MM.1S (cell line): ENCODE results near the gene STK38L.

Experiments used
- EZH2 ChIP-seq: fragments of 300-600 bp; sonication (generic); optimal IDR thresholded peaks from 2 replicates; pipeline ENCODE3; 2017; ENCODE audit warnings: low read depth, mild to moderate bottlenecking, antibody characterized with exemption, low read length, mixed read lengths
- TF ChIP-seq, protein P1 (sequence below): fragments of 300-600 bp; sonication (generic); IDR thresholded peaks from 2 replicates; pipeline ENCODE4 v1.5.1; 2016; ENCODE audit warnings: antibody characterized with exemption, low read length, mixed read lengths

GRCh38 chr12:27299102-27299501 lies 55.0 kb downstream of the STK38L start:
- TF ChIP-seq, protein P1, sequence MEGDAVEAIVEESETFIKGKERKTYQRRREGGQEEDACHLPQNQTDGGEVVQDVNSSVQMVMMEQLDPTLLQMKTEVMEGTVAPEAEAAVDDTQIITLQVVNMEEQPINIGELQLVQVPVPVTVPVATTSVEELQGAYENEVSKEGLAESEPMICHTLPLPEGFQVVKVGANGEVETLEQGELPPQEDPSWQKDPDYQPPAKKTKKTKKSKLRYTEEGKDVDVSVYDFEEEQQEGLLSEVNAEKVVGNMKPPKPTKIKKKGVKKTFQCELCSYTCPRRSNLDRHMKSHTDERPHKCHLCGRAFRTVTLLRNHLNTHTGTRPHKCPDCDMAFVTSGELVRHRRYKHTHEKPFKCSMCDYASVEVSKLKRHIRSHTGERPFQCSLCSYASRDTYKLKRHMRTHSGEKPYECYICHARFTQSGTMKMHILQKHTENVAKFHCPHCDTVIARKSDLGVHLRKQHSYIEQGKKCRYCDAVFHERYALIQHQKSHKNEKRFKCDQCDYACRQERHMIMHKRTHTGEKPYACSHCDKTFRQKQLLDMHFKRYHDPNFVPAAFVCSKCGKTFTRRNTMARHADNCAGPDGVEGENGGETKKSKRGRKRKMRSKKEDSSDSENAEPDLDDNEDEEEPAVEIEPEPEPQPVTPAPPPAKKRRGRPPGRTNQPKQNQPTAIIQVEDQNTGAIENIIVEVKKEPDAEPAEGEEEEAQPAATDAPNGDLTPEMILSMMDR, result no peak
- no peak for TF ChIP-seq EZH2
